PC-3 (cell line): Measurements from ENCODE around the gene MAST4.

Experiments
- CTCF ChIP-seq: fragments of 300-600 bp; sonication (generic); conservative IDR thresholded peaks from 2 replicates; pipeline ENCODE4 v1.5.1; 2017; ENCODE audit warnings: antibody characterized with exemption, low read depth, mild to moderate bottlenecking, low read length
- EZH2 ChIP-seq: fragments of 300-600 bp; sonication (generic); IDR thresholded peaks from one replicate; pipeline ENCODE4 v1.6.1; 2017; ENCODE audit warnings: antibody characterized with exemption, mild to moderate bottlenecking, low read length; ENCODE audit not compliant: unreplicated experiment
- EZH2phosphoT487 ChIP-seq: fragments of 300-600 bp; sonication (generic); IDR thresholded peaks from 2 replicates; pipeline ENCODE4 v1.6.1; 2018; ENCODE audit warnings: mild to moderate bottlenecking, antibody characterized with exemption, low read length, borderline replicate concordance

DNA sequence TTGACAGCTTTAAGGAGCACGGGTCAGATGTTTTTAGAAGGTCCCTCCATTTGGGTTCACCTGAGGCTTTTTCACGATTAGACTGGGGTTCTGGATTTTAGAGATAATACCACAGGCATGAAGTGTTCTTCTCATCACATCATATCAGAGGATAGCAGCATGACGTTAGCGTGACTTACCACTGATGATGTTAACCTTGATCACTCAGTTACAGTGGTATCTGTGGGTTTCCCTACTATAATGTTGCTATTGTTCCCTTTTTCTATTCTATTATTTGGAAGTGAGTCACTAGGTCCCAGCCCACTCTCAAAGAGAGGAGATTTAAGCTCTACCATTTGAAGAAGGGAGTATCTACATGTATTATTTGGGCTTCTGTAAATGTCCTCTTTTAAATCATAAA is 300.0 kb downstream of the MAST4 start:
- TF ChIP-seq CTCF (no peak), EZH2 (no peak), EZH2phosphoT487 (no peak)
